HG02798 (cell line): ENCODE results near the gene PRDX3.
"Not testable (repeated sequence)": the region's sequence is repeated elsewhere in the genome, so short reads cannot be mapped to it uniquely, and the experiment has no call there.

Experiments used
- ATAC-seq: cut with Tn5 transposase; IDR thresholded peaks from one replicate; pipeline ENCODE4 v1.9.1; 2021; ENCODE audit warnings: mild to moderate bottlenecking; ENCODE audit not compliant: unreplicated experiment, poor library complexity

Gene PRDX3

DNA sequence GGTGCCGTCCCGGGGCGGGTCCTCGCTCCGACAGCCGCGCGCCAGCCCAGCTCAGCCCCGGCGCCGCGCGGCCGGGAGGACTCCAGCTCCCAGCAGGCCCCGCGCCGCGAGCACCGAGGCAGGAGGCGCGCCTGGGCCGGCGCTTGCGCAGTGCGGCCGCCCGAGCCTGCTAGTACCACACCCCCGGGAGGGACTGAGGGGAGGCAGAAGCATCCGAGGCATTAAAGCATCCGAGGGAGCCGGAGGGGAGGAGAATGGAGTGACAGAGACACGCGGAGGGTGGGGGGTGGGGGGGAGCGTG is 28.7 kb upstream of the PRDX3 start, which contains the start of gene GRK5:
GRK5 (plus strand) TSS at position 206 of the 301 bp plus-strand sequence. CDS start 347 bp downstream, outside the sequence.
- peak; percentile 86 for ATAC-seq

DNA sequence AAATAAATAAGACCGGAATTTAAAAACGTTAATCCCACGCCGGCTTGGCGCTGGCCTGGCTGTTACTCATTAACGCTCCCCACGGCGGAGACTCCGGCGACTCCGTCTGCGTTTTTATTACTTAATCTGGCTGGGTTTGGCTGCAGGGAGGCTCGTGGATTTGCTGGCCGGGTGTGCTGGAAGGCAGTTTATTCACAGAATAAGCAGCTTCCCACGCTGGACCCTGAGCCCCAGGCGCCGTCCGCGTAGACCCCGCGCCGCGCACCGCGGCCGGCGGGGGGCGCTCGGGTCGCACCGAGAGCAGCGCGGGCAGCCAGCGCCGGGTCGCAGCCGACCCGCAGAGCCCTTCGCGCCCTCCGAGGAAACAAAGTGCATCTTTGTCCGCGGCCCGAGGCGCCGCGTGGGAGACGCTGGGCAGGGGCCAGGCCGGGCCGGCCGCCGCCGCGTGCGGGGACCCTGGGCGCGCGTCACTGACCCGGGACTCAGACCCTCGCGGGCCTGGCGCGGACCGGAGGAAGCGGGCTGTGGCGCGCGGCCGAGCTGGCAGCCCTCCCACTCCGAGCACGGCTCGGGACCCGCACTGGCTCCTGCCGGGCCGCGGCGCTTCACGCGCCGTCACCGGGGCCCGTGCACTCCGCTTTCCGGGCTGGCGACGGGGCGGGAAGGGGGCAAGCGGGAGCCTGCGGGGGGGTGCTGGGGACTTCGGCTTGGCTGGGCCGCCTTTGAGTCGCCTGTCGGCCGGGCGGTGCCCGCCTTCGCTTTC is 28.2 kb upstream of the PRDX3 start:
- ATAC-seq: peak; percentile 60

DNA sequence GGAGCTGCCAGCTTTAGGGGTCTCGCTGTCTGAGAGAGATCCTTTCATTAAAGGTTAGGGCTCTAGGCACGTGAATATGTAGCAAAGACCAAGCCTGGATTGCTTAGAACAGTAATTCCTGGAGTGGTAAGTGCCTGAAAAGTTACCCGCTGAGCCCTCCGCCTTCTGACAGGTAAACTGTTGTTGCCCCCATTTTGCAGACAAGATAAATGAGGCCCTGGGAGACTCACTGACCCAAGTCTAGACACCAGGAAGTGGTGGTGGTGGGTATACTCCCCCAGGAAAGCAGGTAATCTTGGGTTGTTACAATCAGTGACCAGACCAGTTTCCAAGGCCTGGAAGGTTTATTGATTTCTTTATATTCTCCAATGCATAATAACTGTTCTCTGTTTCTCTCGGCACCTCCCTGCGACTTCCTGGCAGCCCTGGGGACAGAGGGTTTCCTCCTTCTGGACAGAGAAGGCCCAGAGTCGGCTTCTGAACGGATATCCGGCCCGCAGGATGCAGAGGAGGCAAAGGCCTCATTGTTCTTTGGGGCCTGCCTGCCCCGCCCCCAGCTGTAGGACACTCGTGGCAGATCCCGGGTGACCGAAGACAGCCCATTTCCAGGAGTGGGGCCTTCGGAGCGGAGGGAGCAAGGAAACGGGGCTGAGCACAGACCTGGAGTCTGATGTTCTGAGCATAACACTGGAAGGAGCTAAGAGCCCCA is 27.4 kb upstream of the PRDX3 start:
- ATAC-seq: peak; percentile 20

DNA sequence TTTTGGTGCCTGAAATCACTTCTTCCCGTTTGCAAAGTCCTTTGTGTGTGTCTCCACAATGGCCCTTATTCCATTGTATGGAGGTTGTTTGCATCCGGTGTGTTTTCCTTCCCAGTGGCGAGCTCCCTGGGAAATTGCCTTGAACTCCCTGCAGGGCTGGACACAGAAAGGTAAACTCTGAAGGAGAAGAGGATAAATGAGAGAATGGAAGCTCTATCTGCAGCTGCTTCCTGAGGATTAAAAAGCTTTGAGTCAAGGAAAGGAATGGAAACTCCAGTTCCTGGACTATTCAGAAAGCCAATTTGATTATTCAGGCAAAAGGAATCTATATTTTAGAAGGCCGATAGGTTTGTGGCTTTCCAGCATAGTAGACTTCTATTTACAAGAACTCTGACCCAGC is 24.4 kb upstream of the PRDX3 start:
- no peak for ATAC-seq

DNA sequence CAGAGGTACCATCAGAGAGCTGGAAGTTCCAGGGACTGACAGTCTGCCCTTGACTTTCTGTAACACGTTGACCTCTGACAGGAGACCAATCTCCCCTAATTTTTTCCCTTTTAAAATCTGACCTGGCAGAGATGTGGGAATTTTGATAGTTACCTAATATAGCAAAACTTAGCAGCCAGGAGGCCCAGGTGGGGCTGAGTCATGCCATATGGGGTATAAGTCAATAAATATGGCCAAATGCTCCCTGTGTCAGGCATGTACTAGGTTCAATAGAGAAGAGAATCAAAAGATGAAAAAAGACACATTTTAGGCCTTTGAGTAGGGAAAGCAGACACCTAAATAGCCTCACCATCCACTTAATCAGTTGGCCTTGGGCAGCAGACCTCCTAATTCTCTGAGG is 22.6 kb upstream of the PRDX3 start:
- ATAC-seq: no peak

DNA sequence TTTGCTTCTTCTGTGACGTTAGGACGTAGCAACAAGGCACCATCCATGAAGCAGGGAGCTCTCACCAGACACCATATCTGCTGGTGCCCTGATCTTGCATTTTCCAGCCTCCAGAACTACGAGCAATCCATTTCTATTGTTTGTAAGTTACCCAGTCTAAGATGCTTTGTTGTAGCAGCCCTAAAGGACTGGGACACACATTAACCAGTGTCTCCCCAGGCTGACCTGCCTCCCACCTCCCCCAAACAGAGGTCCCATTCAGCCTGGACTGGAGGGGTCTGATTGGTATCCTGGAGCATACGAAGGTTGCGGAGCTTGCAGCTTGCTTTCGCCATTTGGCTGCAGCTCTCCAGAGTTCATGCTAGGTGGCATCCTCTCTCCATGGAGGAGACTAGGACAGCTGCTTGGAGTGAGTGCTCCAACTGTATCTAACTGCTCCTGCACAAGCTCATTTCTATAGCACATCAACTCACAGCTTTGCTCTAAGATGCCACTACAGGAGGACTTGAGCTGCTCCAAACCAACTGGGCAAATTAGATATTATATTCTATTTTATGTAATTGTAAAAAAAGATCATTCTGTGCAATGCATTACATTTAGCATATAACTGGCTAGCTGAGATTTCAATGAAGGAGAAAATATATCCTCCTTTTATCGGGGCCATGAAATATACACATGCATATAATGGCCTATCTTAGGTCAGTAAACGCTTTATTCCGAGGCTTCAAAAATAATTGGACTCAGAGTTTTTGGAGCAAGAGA is 20.8 kb upstream of the PRDX3 start:
- ATAC-seq: peak; percentile 41

DNA sequence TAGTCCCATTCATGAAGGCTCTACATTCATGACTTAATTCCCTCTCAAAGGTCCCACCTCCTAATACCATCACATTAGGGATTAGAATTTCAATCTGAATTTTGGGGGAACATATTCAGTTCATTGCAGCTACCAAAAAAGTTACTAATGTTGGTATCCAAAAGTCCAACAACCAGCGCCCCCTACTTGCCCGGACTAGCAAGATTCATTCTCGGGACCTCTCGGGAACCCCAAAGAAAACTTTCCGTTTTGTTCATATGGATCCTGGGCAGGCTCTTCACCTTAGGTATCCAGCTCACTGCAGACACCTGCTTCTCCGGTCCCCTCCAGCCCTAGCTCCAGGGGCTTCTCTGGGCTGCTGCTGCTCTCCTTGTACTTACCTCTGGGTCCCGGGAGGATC is 19.8 kb upstream of the PRDX3 start:
- no peak for ATAC-seq

DNA sequence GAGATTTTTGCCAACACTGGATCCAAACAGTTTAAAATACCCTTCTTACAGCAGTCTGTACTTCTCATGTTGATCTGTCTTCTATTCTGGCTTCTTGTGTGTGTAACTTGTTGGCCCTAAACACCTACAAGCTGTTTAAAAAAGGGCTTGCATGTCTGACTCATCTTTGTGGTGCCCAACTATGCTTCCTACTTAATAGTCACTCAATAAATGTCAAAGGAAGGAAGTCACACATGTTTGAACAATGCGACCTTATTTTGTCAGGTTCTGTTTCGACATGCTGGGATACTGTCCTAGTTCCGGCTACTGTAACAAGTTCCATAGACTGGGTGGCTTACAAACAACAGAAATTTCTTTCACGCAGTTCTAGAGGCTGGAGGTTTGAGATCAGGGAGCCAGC is 19.3 kb upstream of the PRDX3 start:
- no peak for ATAC-seq

DNA sequence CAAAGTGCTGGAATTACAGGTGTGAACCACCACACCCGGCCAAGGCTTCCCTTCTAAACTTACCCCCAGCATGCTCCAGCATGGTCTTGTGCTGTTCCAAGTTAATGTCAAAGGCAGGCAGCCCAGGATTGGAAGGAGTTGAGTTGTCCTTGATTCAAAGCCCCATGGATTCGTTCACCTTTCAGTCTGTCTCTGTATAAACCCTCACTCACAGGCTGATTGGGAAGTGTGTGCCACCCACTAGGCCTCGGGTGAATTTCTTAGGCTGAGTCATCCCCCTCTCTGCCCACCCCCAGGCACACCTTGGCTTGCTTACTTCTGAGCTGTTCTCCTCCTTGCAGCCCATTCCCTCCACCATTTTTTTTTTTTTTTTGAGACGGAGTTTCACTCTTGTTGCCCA is 13.3 kb upstream of the PRDX3 start:
- no peak for ATAC-seq

DNA sequence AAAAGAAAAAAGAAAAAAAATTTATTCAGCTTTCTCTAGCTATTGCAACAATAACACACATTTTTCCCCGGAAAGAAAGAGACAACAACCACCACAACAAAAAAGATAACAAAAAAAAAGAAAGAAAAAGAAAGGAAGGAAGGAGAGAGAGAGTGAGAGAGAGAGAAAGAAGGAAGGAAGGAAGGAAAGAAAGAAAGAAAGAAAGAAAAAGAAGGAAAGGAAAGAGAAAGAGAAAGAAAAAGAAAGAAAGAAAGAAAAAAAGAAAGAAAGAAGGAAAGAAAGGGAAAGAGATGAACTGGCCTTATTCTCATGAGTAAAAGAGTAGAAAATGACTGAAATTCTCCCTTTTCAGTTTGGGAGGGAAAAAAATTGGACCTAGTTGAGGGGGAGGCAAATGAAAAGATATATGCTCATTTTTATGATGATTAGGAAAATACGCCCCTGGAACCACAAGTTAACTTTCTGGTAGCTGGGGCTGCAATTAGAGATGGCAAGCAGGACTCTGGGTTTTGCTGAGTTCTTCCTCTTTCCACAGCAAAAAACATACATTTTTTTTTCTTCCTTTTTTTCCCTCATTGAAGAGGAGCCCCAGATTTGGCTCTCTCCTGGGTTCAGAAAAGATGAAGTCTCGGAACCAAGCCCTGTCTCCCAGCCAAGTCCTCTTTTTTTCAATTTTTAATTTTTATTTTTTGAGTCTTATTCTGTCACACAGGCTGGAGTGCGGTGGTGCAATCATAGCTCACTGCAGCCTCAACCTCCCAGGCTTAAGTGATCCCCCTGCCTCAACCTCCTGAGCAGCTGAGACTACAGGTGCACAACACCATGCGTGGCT is 12.6 kb upstream of the PRDX3 start:
- ATAC-seq: no peak

DNA sequence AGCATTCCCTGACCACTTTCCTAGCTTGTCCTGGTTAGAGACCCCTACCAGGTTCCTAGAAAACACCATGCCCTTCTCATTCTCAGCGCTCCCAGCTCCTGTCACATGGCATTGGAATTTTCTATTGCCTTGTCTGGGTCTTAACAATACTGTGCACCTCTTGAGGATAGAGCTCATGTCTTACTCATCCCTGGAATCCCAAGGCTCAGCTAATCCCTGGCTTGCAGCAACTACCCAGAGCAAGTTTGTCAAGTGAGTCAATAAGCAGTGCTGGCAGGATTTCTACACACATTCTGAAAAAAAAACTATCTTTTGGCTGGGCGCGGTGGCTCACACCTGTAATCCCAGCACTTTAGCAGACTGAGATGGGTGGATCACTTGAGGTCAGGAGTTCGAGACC is 11.7 kb upstream of the PRDX3 start:
- no peak for ATAC-seq

DNA sequence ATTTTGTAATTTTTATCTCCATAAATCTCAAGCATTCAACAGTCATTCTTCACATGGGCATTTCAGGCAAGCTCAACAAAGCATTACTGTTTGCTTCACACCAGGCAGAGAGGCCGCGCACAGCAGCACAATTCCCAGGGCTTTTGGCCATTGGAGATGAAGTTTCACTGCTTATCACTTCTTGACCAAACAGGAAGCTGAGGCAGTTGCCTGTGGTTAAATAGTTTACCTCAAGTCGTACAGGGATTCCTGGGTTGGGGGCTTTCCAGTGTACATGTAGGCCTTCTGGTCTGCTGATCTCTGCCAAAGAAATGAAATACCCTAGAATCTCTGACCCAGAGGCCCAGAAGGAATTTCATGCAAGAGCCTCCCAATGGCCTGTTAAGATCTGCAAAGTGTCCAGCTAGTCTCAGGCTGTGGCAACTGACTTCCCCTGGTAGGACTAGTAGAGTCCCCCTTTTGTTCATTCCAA is 11.2 kb upstream of the PRDX3 start:
- no peak for ATAC-seq

DNA sequence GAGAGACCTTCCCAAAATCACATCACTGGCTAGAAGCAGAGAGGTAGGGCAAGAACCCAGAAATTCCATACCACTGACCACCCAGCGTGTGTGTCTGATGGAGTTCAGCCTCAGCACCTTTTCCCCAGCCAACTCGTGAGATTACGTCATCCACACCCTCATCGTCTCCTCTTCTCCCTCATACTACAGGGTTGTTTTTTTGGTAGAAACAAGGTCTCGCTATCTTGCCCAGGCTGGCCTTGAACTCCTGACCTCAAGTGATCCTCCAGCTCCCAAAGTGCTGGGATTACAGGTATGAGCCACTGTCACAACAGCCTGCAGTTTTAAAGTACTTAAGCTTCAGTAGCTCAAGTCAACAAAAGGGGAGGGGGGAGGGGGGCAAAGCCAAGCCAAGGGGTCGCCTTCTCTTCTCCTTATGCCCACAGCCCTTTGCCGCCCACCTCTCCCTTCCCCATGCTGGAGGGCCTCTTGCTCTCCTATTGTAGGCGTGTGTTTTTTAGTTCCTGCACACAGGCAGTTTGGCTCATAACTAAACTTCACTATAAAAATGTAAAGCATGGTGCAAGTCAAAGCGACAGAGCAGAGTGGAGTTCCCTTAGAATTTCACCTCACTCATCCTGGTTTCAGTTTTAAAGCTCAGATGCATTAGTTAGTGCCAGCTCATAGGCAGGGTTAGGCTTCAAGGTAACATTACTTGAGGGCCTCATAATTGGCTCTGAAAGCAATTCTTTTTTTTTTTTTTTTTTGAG is 5.2 kb upstream of the PRDX3 start:
- ATAC-seq: no peak

DNA sequence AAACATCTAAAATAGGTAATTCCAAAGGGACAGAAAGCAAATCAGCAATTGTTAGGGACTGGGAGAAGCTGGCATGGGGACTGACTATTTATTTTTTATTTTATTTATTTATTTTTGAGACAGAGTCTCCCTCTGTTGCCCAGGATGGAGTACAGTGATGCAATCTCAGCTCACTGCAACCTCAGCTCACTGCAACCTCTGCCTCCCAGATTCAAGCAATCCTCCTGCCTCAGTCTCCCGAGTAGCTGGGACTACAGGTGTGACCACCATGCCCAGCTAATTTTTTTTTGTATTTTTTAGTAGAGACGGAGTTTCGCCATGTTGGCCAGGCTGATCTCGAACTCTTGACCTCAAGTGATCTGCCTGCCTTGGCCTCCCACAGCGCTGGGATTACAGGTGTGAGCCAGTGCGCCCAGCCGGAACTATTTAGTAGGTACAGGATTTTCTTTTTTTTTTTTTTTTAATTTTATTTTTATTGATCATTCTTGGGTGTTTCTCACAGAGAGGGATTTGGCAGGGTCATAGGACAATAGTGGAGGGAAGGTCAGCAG is 2.3 kb upstream of the PRDX3 start:
- ATAC-seq: not testable (repeated sequence)

DNA sequence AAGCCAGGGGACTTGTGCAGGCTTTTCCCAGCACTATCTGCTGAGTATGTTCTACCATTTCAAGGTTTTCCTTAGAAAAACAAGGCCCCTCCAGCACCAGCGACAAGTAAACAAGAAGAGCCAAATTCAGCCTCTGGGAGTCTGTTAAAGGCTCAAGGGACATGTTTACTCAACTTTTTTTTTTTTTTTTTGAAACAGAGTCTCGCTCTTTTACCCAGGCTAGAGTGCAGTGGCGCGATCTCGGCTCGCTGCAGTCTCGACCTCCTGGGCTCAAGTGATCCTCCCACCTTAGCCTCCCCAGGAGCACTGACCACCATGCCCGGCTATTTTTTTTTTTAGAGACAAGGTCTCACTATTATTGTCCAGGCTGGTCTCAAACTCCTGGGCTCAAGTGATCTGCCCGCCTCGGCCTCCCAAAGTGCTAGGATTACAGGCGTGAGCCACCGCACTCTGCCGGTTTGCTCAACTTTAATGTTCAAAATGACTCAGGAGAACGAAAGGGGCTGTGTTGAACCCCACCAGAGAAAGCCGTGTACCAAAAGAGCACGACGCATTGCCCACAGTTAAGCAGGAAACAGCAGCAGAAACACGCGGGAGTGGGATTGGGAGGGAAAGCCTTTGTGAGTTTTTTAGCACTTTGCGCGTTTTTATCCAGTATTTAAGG is 772 bp downstream of the PRDX3 start:
- peak; percentile 30 for ATAC-seq

DNA sequence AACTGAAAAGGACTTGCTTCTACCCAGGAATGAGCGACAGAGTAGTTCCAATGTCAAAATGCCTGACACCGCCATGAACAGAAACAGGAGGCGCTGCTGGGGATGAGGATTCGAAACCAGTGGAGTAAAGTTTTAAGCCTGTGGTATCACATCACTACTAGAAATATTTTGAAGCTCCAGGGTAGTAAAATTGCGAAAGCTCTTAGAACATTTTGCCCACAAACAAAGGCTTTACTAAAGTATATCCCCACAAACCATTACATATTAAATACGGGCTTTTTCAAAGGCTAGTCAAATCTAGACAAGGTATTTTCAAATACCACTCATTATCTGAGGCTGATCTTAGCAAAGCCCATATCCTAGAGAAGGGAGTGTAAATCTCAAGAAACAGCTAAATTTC is 2.4 kb downstream of the PRDX3 start:
- no peak for ATAC-seq

DNA sequence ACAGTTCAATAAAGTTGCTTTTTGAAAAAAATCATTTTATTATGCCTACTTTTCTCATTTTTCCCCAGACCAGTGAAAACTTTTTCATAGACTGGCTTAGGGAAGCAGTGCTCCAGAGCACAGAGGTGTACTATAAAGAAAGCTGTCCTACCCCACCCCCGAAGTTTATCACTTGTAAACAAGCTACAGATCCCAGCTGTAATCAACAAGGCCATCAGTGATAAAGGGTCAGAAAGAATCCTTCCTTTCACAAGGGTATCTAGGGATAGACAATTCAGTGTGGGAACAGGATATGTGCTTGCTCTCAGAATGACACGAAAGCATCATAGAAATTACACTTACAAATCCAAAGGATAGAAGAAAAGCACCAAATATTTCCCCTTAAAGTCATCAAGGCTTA is 4.5 kb downstream of the PRDX3 start:
- no peak for ATAC-seq

DNA sequence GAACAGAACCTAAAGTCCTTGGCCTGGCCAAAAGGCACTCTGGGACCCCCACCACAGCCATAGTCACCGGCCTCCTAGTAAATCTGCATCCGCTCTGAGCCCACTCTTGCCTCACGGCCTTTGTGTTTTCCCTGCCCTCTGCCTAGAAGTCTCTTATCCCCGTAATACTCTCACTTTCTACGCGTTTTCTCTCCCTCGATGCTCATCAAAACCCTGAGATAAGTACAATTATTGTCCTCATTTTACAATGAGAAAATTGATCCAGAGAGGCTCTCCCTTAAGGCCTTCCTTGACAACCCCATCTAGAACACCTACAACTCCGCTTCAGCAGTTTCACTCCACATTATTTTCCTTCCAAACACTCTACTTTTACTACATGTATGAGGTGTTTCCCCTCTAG is 11.6 kb downstream of the PRDX3 start:
- ATAC-seq: no peak

DNA sequence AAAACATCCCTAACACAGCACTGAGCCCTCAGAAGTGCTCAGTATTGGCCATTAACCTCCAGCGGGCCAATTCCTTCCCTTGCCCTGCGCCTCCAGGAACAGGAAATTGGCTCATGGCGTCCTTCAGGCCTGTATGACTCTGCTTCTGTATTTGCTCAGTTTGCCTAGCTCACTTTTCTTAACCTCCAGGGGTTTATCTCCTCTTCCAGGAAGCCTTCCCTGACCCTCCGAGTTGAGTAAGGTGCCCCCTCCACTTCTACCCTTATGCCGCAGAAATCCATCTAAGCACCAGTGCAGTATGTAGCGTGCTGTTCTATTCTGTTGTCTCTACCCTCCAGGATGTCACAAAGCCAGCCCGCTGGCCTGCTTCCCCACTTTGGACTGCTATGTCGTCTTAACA is 12.0 kb downstream of the PRDX3 start:
- ATAC-seq: no peak
